GM12801 (cell line): ENCODE results near the gene WNT3.

Experiments used
- TF ChIP-seq, protein P1 (sequence below): IDR thresholded peaks from one replicate; pipeline ENCODE4 v1.5.1; 2011; ENCODE audit warnings: control low read depth; ENCODE audit not compliant: insufficient read length; ENCODE audit errors: extremely low read depth

The WNT3 gene

DNA sequence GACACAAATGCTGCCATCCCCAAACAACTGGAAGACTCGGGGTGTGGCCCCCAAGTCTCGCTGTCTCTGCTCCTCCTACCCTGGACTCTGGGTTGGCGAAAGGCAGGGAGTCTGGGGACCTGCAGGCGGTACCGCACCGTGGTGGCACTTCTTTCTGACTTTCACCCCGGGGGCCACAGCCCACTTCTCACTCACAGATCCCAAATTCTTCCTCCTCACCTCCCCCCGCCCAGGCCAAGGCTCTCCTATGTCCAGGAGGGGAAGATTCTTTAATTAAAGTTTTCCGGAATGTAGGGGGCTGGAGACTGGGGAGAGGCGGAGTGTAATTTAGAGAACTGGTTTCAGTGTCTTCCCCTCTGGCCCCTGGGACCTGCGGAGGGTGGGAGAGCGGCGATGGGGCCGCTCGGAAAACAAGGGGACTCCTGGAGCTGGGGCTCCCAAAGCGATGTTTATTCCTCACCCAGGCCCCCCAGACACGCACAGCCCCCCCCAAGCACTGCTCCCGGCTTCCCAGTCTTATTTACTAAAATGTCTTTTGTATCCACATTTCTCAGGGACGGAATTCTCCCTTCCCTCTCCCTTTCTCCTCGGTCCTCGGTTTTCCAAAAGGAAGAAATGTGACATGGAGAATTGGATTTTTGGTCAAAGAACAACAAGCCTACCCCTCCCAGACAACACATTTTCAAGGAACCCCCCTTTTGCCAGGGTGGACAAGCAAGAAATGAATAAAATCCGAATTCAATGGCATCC is 1.2 kb downstream of the WNT3 start:
- TF ChIP-seq, protein P1, sequence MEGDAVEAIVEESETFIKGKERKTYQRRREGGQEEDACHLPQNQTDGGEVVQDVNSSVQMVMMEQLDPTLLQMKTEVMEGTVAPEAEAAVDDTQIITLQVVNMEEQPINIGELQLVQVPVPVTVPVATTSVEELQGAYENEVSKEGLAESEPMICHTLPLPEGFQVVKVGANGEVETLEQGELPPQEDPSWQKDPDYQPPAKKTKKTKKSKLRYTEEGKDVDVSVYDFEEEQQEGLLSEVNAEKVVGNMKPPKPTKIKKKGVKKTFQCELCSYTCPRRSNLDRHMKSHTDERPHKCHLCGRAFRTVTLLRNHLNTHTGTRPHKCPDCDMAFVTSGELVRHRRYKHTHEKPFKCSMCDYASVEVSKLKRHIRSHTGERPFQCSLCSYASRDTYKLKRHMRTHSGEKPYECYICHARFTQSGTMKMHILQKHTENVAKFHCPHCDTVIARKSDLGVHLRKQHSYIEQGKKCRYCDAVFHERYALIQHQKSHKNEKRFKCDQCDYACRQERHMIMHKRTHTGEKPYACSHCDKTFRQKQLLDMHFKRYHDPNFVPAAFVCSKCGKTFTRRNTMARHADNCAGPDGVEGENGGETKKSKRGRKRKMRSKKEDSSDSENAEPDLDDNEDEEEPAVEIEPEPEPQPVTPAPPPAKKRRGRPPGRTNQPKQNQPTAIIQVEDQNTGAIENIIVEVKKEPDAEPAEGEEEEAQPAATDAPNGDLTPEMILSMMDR, result no peak

DNA sequence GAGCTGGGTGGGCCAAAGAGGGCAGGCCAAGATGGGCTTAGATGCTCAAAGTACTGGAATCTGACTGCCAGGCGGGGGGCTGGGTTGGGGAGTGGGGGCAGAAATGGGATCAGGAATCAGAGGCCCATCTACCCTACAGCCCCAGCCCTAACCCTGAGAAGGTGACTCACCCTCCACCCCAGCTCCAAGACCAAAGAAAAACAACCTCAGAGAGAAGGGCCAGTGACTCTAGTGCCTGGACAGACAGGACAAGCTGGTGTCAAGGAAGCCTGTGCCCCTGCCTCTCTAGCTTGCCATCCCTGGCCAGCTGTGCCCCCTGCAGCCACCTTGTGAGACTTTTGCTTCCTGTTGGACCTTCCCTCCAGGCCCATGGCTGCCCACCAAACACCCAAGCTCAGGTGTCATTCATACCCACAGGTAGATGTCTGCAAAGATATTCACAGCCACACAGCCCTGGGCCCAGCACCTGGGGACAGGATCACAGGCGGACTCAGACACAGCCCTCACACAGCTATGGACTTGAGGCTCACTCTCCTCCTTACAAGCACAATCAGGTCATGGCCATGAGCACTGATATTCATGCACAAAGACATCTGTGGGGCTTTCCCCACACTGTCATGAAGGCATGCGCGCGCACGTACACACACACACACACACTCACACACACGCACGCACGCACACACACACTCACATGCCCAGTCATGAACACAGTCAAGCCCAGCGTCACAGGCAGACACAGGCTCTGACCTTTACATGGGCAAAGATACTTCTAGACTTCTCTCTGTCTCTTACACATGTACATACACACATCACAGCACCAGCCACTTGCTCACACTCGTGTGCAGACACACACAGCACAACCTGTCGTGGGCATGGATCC is 2.8 kb downstream of the WNT3 start:
- TF ChIP-seq, protein P1, result no peak

DNA sequence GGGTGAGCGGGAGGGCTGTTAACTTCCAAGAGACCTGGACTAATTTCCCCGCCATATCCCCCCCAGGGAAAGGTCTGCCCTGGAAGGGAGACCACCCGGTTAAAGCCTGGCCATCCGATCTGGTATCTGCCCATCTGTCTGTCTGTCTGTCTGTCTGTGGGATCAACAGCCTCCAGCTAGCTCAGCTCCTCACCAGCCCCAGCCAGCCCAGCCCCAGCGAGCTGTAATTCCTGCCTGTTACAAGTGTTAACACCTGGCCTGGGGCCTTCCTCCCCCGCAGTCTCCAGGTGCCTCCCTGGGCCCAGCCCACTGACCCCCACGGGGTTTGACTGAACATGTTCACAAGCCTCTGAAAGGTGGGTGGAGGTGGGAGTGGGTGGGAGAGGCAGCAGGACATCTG is 4.0 kb downstream of the WNT3 start:
- TF ChIP-seq, protein P1, result no peak

DNA sequence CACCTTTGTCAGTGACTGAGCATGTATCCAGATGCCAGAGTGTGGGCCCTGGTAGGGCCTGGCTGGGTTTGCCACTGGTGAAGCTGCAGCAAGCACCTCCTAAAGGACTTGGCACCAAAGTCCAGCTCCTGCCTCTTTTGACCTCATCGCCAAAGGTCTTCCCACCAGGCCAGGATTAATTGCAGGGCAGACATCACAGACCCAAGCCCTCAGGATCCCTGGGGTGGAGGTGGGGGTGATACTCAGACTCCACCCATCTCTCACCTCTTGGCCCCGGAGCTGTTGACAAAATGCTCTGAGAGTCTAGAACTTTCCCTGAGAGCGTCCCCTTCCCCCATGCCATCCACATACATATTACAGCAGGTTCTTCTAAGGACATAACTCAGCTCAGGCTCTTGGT is 4.6 kb downstream of the WNT3 start:
- TF ChIP-seq, protein P1, result no peak

DNA sequence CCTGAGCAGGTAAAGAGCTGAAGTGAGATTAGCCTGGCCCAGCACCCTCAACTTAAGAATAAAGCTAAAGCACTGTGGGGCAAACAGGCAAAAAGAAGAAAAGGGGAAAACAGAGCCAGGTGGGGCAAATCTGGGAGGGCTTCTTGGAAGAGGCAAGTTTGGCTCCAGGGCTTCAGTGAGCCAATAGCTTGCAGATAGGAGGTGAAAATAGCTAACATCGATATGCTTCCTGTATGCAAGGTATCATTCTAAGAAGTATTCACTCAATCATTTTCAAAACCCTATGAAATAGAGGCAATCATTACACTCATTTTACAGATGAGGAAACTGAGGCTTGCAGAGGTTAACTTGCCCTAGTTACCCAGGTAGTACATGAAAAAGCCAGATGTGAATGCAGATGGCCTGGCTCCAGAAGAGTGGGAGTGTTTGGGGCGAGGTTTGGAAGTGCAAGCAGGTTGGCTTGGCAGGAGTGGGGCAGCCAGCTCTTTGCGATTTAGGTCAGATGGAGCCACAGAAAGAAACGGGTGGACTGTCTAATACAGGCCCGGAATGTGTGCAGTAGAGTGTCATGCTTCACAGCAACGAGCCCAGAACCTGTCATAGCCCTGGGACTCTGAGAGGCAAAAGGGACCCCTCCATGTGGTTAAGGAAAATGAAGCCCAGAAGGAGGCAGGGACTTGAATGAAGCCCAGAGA is 5.7 kb downstream of the WNT3 start:
- TF ChIP-seq, protein P1, result no peak

DNA sequence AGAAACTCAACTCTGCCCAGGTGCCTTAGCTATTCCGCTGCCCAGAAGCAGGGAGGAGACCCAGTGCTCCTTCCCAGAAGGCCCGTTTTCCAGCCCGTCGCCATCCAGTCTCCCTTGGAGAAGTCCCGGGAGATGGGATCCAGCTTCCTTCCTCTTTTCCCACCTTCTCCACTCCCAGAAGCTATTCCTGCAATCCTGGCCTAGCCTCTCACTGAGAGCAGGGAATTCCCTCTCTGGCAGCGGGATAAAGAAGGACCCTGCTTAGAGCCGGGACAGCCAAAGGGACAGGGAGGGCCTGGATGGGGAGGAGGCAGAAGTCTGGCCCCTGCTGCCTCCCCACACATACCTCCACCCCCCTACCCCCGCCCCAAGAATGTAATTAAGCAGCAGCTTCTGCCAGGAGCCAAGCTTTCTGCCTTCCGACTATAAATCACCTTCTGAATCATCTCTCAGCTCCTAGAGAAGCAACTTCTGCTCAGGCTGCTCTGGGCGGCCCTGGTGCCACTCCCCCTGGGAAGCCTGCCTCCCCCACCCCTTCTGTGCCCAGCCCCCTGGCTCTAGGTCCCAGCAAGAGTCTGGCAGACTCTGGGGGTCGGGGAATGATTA is 6.4 kb downstream of the WNT3 start:
- TF ChIP-seq, protein P1, result no peak

DNA sequence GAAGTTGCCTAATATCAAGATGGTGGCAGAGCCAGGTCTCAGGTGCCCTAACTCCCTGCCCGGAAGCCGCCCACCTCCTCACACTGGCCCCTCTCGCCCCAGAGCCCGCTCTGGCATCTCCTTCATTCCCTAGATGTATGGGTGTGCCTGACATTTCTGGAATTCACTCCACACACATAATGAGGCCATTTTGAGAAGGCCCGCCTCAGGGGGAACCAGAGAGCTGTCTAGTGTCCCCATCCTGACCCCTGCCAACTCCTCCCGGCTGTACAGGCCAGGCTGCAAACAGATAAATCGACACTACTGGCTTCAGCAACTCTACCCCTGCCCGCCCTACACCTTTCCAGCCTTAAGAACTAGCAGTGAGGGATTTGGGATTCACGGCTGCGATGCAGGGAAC is 7.7 kb downstream of the WNT3 start:
- TF ChIP-seq, protein P1, result no peak
